Upper lobe of right lung (tissue), 1 donor: ENCODE results near the gene DPP3. TPM values are rescaled to one million over a fixed set of nuclear protein-coding genes. Genes with fewer than 3 reads are reported as not detected.

Source experiments
- ATAC-seq: fragments of 200-7000 bp; cut with Tn5 transposase; one replicate; pipeline ENCODE4 v1.9.1; 2020; ENCODE audit warnings: mild to moderate bottlenecking, moderate library complexity
- DNase-seq: peaks from one replicate; pipeline ENCODE4 v3.0.0-alpha.2; 2020
- H3K27ac ChIP-seq: fragments of 200-600 bp; one replicate; pipeline ENCODE4 v1.8.0; 2022
- H3K27me3 ChIP-seq: fragments of 200-600 bp; one replicate; pipeline ENCODE4 v1.8.0; 2022; ENCODE audit warnings: mild to moderate bottlenecking
- H3K36me3 ChIP-seq: fragments of 200-600 bp; one replicate; pipeline ENCODE4 v1.8.0; 2022
- H3K4me1 ChIP-seq: fragments of 200-600 bp; one replicate; pipeline ENCODE4 v1.8.0; 2022
- H3K4me3 ChIP-seq: fragments of 200-600 bp; one replicate; pipeline ENCODE4 v1.8.0; 2022; ENCODE audit warnings: mild to moderate bottlenecking
- H3K9me3 ChIP-seq: fragments of 200-600 bp; one replicate; pipeline ENCODE4 v1.8.0; 2022
- CTCF ChIP-seq: fragments of 200-600 bp; IDR thresholded peaks from one replicate; pipeline ENCODE4 v1.8.0; 2022; ENCODE audit warnings: antibody characterized with exemption
- intact Hi-C: fragments of 100-400 bp; cut with DNase I; formaldehyde crosslinking; loops from one replicate; pipeline ENCODE4 v1.11.0; 2022
- total RNA-seq: library from RNA; stranded (reverse); fragmentation: NEBNext Ultra II Directional; extraction: Animal tissue kit (Norgen Biotek cat#: 25700); gene quantifications from one replicate; pipeline ENCODE4 v1.2.1, GENCODE V29; 2021
- donor health status: DM: no; HTN: yes; CAD: no; lungs with severe emphysema.

The DPP3 gene
- total RNA-seq, 1 donor from 2014 or later: 31.9 TPM

GRCh38 chr11:66529655-66530054 is 49.4 kb downstream of the DPP3 start:
- DNase-seq: no peak
- intact Hi-C loops: no loop called here
- Histone ChIP-seq H3K4me3 (no peak overlapping the region), H3K9me3 (no peaks in the 10 kb centered on the region), H3K27me3 (no peaks in the 10 kb centered on the region), H3K27ac (no peak overlapping the region), H3K4me1 (no peaks in the 10 kb centered on the region), H3K36me3 (peaks cover 27% of the 10 kb centered on the region)
- peak; percentile 18 for ATAC-seq
- no peak for TF ChIP-seq CTCF

GRCh38 chr11:66530927-66531709 is 50.9 kb downstream of the DPP3 start:
- H3K4me3 ChIP-seq: no peak overlapping the region
- peaks cover 27% of the 10 kb centered on the region for H3K36me3 ChIP-seq
- ATAC-seq (no peak), DNase-seq (no peak)
- H3K27ac ChIP-seq: no peak overlapping the region
- no peaks in the 10 kb centered on the region for H3K27me3 ChIP-seq
- no peaks in the 10 kb centered on the region for H3K9me3 ChIP-seq
- intact Hi-C loops: no loop called here
- no peaks in the 10 kb centered on the region for H3K4me1 ChIP-seq
- TF ChIP-seq CTCF: no peak

- Histone ChIP-seq H3K27me3 (no peaks in the 10 kb centered on the region), H3K4me1 (no peaks in the 10 kb centered on the region), H3K27ac (no peak overlapping the region), H3K9me3 (no peaks in the 10 kb centered on the region), H3K4me3 (no peak overlapping the region), H3K36me3 (peaks cover 24% of the 10 kb centered on the region)
- DNase-seq (no peak), ATAC-seq (no peak)
- intact Hi-C loops: no loop called here
- TF ChIP-seq CTCF: no peak
Observed at GRCh38 chr11:66531841-66532240, 51.6 kb downstream of the DPP3 start.

GRCh38 chr11:66532784-66533183 is 52.5 kb downstream of the DPP3 start:
- Histone ChIP-seq H3K4me1 (no peaks in the 10 kb centered on the region), H3K9me3 (no peaks in the 10 kb centered on the region), H3K4me3 (no peak overlapping the region), H3K27ac (no peak overlapping the region), H3K27me3 (no peaks in the 10 kb centered on the region), H3K36me3 (peaks cover 18% of the 10 kb centered on the region)
- no peak for DNase-seq
- no peak for ATAC-seq
- TF ChIP-seq CTCF: no peak
- intact Hi-C loops: no loop called here

GRCh38 chr11:66539170-66539869 is 59.1 kb downstream of the DPP3 start:
- ATAC-seq (no peak), DNase-seq (no peak)
- intact Hi-C loops: no loop called here
- Histone ChIP-seq H3K4me3 (no peak overlapping the region), H3K4me1 (peaks cover 11% of the 10 kb centered on the region), H3K27me3 (no peaks in the 10 kb centered on the region), H3K9me3 (no peaks in the 10 kb centered on the region), H3K27ac (no peak overlapping the region), H3K36me3 (peaks cover 27% of the 10 kb centered on the region)
- TF ChIP-seq CTCF: no peak
